GM19455 (cell line): ENCODE data around the gene ADAMTSL5.

ENCODE experiments used
- ATAC-seq: cut with Tn5 transposase; IDR thresholded peaks from one replicate; pipeline ENCODE4 v1.9.1; 2021; ENCODE audit not compliant: unreplicated experiment

Gene ADAMTSL5

GRCh38 chr19:1468274-1468820 is 44.5 kb downstream of the ADAMTSL5 start:
- ATAC-seq: no peak

DNA sequence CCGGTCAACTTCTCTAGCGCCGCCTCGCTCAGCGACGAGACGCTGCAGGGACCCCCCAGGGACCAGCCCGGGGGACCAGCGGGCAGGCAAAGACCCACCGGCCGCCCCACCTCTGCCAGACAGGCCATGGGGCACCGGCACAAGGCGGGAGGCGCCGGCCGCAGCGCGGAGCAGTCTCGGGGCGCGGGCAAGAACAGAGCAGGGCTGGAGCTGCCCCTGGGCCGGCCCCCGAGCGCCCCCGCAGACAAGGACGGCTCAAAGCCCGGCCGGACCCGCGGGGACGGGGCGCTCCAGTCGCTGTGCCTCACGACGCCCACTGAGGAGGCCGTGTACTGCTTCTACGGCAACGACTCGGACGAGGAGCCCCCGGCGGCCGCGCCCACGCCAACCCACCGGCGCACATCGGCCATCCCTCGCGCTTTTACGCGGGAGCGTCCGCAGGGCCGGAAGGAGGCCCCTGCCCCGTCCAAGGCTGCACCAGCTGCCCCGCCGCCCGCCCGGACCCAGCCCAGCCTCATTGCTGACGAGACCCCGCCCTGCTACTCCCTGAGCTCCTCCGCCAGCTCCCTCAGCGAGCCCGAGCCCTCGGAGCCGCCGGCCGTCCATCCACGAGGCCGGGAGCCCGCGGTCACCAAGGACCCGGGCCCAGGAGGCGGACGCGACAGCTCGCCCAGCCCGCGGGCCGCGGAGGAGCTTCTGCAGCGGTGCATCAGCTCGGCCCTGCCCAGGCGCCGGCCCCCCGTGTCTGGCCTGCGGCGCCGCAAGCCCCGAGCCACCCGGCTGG is 45.1 kb downstream of the ADAMTSL5 start:
- no peak for ATAC-seq

GRCh38 chr19:1467215-1467489 is 45.7 kb downstream of the ADAMTSL5 start:
- no peak for ATAC-seq

- no peak for ATAC-seq
Measured at GRCh38 chr19:1466461-1467214, 46.2 kb downstream of the ADAMTSL5 start.

- no peak for ATAC-seq
Measured at GRCh38 chr19:1466018-1466460, 46.8 kb downstream of the ADAMTSL5 start.

DNA sequence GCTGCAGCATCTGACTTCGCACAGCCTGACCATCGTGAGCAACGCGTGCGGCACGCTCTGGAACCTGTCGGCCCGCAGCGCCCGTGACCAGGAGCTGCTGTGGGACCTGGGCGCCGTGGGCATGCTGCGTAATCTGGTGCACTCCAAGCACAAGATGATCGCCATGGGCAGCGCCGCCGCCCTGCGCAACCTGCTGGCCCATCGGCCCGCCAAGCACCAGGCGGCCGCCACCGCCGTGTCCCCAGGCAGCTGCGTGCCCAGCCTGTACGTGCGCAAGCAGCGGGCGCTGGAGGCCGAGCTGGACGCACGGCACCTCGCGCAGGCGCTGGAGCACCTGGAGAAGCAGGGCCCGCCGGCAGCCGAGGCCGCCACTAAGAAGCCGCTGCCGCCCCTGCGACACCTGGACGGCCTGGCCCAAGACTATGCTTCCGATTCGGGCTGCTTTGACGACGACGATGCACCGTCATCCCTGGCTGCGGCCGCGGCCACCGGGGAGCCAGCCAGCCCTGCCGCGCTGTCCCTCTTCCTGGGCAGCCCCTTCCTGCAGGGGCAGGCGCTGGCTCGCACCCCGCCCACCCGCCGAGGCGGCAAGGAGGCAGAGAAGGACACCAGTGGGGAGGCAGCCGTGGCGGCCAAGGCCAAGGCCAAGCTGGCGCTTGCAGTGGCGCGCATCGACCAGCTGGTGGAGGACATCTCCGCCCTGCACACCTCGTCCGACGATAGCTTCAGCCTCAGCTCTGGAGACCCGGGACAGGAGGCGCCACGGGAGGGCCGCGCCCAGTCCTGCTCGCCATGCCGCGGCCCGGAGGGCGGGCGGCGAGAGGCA is 47.4 kb downstream of the ADAMTSL5 start:
- no peak for ATAC-seq

DNA sequence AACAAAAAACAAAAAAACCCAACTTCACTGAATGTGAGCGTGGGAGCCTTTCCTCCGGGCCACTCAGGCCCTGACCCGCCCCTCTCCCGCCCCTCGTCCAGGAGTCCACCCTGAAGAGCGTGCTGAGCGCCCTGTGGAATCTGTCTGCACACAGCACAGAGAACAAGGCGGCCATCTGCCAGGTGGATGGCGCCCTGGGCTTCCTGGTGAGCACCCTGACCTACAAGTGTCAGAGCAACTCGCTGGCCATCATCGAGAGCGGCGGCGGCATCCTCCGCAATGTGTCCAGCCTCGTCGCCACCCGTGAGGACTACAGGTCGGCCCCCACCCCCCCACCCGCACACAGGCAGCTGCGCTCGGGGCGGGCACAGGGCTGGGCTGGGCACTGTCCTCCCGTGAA is 51.0 kb downstream of the ADAMTSL5 start:
- no peak for ATAC-seq

DNA sequence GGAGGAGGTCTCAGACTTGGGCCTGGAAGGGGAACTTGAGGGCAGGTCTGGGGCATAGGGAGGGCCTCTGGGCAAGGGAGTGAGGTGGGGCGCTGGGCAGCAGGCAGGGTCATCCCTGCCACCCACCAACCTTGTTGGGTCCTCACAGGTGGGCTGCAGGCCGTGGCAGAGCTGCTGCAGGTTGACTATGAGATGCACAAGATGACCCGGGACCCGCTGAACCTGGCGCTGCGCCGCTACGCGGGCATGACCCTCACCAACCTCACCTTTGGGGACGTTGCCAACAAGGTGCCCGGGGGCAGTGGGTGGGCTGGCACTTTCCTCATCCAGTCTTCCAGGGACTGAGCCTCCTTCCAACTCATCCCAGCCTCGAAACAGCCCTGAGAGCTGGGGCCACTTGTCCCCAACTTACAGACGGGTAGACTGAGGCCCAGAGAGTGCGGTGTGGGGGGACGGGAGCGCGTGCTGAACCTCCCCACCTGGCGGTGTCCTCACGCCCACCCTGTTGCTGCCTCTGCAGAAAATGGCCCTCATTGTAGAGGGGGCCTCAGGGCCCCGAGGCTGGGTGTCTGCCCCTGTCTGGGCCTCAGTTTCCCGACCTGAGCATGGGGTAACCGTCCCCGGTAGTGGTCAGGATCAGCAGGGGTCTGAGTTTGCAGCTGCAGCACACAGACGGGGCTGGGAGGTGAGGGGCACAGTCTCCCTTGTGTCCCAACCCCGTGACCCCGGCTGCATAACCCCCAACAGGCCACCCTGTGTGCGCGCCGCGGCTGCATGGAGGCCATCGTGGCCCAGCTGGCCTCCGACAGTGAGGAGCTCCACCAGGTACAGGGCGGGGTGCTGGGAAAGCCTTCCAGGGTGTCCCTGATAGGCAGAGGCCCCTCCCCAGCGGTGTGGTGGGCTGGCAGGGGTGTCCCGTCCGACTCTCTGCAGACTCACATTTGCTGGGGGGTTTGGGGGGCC is 52.5 kb downstream of the ADAMTSL5 start:
- ATAC-seq: no peak

GRCh38 chr19:1459479-1459878 is 53.3 kb downstream of the ADAMTSL5 start:
- no peak for ATAC-seq

DNA sequence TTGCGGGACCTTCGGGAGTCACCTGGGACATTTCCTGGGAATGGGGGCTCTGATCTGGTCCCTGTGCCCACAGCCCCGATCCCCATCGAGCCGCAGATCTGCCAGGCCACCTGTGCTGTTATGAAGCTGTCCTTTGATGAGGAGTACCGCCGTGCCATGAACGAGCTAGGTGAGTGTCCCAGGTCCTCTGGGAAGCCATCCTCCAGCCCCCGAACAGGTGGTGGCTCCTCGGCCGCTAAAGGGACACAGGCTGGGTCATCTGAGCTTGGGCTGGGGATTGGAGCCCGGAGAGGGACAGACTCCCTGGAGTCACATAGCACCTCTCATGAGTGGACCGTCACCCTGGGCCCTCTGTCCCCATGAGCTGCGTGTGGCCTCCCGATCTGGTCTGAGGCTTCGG is 54.9 kb downstream of the ADAMTSL5 start:
- no peak for ATAC-seq

DNA sequence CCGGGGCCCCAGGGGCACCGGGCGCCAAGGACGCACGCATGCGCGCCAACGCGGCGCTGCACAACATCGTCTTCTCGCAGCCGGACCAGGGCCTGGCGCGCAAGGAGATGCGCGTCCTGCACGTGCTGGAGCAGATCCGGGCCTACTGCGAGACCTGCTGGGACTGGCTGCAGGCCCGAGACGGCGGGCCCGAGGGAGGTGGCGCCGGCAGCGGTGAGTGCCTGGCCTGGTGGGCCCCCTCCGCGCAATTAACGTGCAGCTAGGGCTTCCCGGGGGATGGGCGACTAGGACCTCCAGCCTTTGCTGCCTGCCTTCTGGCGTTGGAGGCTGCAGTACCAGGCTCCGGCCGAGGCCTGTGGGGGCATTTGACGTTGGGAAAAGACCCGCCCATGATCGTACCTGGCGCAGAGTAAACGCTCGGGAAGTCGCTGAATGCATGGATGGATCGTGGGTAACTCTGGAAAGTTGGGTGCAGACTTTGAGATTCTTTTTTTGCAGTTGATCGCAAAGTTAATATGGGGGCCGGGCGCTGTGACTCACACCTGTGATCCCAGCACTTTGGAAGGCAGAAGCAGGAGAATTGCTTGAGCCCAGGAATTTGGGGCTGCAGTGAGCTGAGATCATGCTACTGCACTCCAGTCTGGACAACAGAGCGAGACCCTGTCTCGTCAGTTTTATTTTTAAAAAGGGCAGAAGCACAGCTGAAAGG is 55.6 kb downstream of the ADAMTSL5 start:
- no peak for ATAC-seq

DNA sequence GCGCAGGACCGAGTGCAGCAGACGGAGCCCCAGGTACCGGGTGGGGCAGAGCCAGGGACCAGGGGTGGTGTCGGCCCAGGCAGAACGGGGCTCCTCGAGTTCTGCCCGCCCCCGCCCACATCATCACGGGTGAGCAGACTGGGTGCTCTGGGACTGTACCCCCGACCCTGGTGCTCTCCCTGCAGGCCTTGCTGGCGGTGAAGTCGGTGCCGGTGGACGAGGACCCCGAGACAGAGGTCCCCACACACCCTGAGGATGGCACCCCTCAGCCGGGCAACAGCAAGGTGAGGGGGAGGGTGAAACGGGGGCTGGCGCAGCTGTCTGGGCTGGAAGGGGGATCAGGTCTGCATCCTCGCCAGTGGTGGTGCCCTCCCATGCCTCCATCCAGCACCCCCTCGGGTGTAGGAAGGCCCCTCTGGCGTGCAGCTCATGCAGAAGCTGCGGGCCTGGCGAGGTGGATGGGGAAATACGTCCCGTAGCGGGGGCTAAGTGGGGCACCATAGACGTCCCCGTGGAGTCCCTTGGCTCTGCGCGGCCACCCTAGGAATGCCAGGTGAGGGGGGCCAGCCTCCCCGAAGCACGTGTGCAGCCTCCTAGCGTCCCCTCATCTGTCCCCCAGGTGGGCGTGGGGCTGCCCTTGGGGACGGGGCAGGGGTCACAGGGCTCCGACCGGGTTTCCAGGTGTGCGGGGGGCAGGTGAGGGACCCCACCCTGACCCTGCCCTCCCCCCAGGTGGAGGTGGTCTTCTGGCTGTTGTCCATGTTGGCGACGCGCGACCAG is 56.5 kb downstream of the ADAMTSL5 start:
- ATAC-seq: no peak

- no peak for ATAC-seq
Measured at GRCh38 chr19:1455336-1456120, 57.3 kb downstream of the ADAMTSL5 start.
